IMR-90 (cell line): ENCODE data around the gene DNM3. TPM values are rescaled to one million over a fixed set of nuclear protein-coding genes. Genes with fewer than 3 reads are reported as not detected.

Experiments
- ATAC-seq: fragments of 200-7000 bp; cut with Tn5 transposase; 2 replicates; pipeline ENCODE4 v1.9.1; 2020; ENCODE audit warnings: low read depth, mild to moderate bottlenecking, moderate library complexity
- BruUV-seq: library from RNA; stranded (reverse); fragments of 400-500 nt; replicated peaks from 2 replicates; lab custom pipeline; 2021; lab: Mats Ljungman, UMichigan
- CTCF ChIA-PET: fragments of 300-600 bp; formaldehyde crosslinking; extraction: SDS; loops from one replicate; lab custom pipeline; 2021; ENCODE audit warnings: antibody characterized with exemption; lab: Yijun Ruan, JAX
- POLR2A ChIA-PET: fragments of 300-600 bp; sonication (Branson Sonifier 250); formaldehyde crosslinking; loops from one replicate; lab custom pipeline; 2022; ENCODE audit warnings: antibody characterized with exemption; ENCODE audit not compliant: unreplicated experiment; lab: Charles Lee
- DNase-seq: peaks from one replicate; pipeline ENCODE4 v3.0.0; 2013
- H2AFZ ChIP-seq: replicated peaks from 2 replicates; pipeline ENCODE3; 2013; ENCODE audit warnings: low read length, mild to moderate bottlenecking; ENCODE audit not compliant: poor library complexity
- H2AK5ac ChIP-seq: 2 replicates; pipeline ENCODE4 v1.6.1; 2013; ENCODE audit warnings: low read depth, low read length, inconsistent platforms
- H2AK9ac ChIP-seq: replicated peaks from 2 replicates; pipeline ENCODE3; 2013; ENCODE audit warnings: mild to moderate bottlenecking, low read depth, low read length, moderate library complexity; ENCODE audit not compliant: poor library complexity
- H2BK120ac ChIP-seq: 2 replicates; pipeline ENCODE4 v1.6.1; 2013; ENCODE audit warnings: low read depth, low read length, inconsistent platforms
- H2BK15ac ChIP-seq: 3 replicates; pipeline ENCODE4 v1.6.1; 2013; ENCODE audit warnings: low read depth, low read length, inconsistent platforms
- H2BK20ac ChIP-seq: 2 replicates; pipeline ENCODE4 v1.6.1; 2013; ENCODE audit warnings: low read depth, mild to moderate bottlenecking, inconsistent platforms, low read length, moderate library complexity
- H2BK5ac ChIP-seq: 2 replicates; pipeline ENCODE4 v1.6.1; 2013; ENCODE audit warnings: mild to moderate bottlenecking, low read depth, low read length, inconsistent platforms; ENCODE audit not compliant: poor library complexity, severe bottlenecking
- H3K14ac ChIP-seq: replicated peaks from 2 replicates; pipeline ENCODE4 v1.6.1; 2013; ENCODE audit warnings: low read depth, low read length, inconsistent platforms
- H3K18ac ChIP-seq: 2 replicates; pipeline ENCODE4 v1.6.1; 2013; ENCODE audit warnings: low read depth, low read length, control low read depth
- H3K23ac ChIP-seq: 2 replicates; pipeline ENCODE4 v1.6.1; 2013; ENCODE audit warnings: low read depth, low read length, inconsistent platforms
- H3K27ac ChIP-seq: 2 replicates; pipeline ENCODE4 v1.5.1; 2013; ENCODE audit warnings: mild to moderate bottlenecking, control low read depth, low read length; ENCODE audit not compliant: insufficient read depth
- H3K27me3 ChIP-seq: 2 replicates; pipeline ENCODE4 v1.6.1; 2013; ENCODE audit warnings: low read length; ENCODE audit not compliant: control insufficient read depth, insufficient read depth
- H3K36me3 ChIP-seq: 2 replicates; pipeline ENCODE4 v1.6.1; 2013; ENCODE audit warnings: low read length, mixed read lengths; ENCODE audit not compliant: control insufficient read depth, insufficient read depth
- H3K4ac ChIP-seq: 2 replicates; pipeline ENCODE4 v1.6.1; 2013; ENCODE audit warnings: low read depth, low read length, inconsistent platforms
- H3K4me1 ChIP-seq: 2 replicates; pipeline ENCODE4 v1.6.1; 2013; ENCODE audit warnings: low read length, mixed read lengths; ENCODE audit not compliant: control insufficient read depth, insufficient read depth
- H3K4me2 ChIP-seq: 2 replicates; pipeline ENCODE4 v1.6.1; 2013; ENCODE audit warnings: low read depth, mild to moderate bottlenecking, control low read depth, low read length, moderate library complexity
- H3K4me3 ChIP-seq: 2 replicates; pipeline ENCODE4 v1.5.1; 2013; ENCODE audit warnings: low read depth, mild to moderate bottlenecking, control low read depth, low read length, moderate library complexity; ENCODE audit not compliant: insufficient read depth
- H3K56ac ChIP-seq: 2 replicates; pipeline ENCODE4 v1.6.1; 2013; ENCODE audit warnings: low read length, inconsistent platforms; ENCODE audit not compliant: insufficient read depth; ENCODE audit errors: extremely low read depth
- H3K79me1 ChIP-seq, 2 experiments: 2 replicates each; pipeline ENCODE4 v1.6.1; 2013; ENCODE audit warnings: low read length in 2 of 2, inconsistent platforms in 1 of 2, low read depth in 1 of 2
- H3K9ac ChIP-seq: 2 replicates; pipeline ENCODE4 v1.6.1; 2013; ENCODE audit warnings: low read depth, low read length, control low read depth
- H3K9me1 ChIP-seq: 2 replicates; pipeline ENCODE4 v1.6.1; 2013; ENCODE audit warnings: low read length, inconsistent platforms; ENCODE audit not compliant: insufficient read depth
- H3K9me3 ChIP-seq: 2 replicates; pipeline ENCODE4 v1.6.1; 2013; ENCODE audit warnings: low read length; ENCODE audit not compliant: control insufficient read depth, insufficient read depth
- H4K20me1 ChIP-seq: 2 replicates; pipeline ENCODE4 v1.6.1; 2013; ENCODE audit warnings: low read length, inconsistent platforms; ENCODE audit not compliant: insufficient read depth
- H4K5ac ChIP-seq: 2 replicates; pipeline ENCODE4 v1.6.1; 2013; ENCODE audit warnings: mild to moderate bottlenecking, low read depth, low read length, control low read depth
- H4K8ac ChIP-seq, 2 experiments: 2 replicates each; pipeline ENCODE4 v1.6.1; 2013; ENCODE audit warnings: low read depth in 2 of 2, low read length in 2 of 2, control low read depth in 1 of 2, inconsistent platforms in 1 of 2
- H4K91ac ChIP-seq: 2 replicates; pipeline ENCODE4 v1.6.1; 2013; ENCODE audit warnings: low read depth, low read length, inconsistent platforms; ENCODE audit not compliant: insufficient read depth
- BHLHE40 ChIP-seq: fragments of 150-350 bp; IDR thresholded peaks from 2 replicates; pipeline ENCODE4 v1.6.1; 2016; ENCODE audit warnings: mild to moderate bottlenecking, low read depth, low read length
- CEBPB ChIP-seq: IDR thresholded peaks from 2 replicates; pipeline ENCODE4 v1.6.1; 2012; ENCODE audit warnings: low read depth, low read length, improper control_type of control experiment
- CHD1 ChIP-seq: IDR thresholded peaks from 2 replicates; pipeline ENCODE4 v1.6.1; 2012; ENCODE audit warnings: low read depth, low read length, improper control_type of control experiment
- ELK1 ChIP-seq: fragments of 150-350 bp; IDR thresholded peaks from 2 replicates; pipeline ENCODE4 v1.6.1; 2016; ENCODE audit warnings: low read depth, mild to moderate bottlenecking, low read length, moderate library complexity, borderline replicate concordance
- MAFK ChIP-seq: IDR thresholded peaks from 2 replicates; pipeline ENCODE4 v1.6.1; 2012; ENCODE audit warnings: low read depth, low read length, improper control_type of control experiment
- MAZ ChIP-seq: IDR thresholded peaks from 2 replicates; pipeline ENCODE4 v1.6.1; 2012; ENCODE audit warnings: low read depth, mild to moderate bottlenecking, low read length, improper control_type of control experiment, moderate library complexity, borderline replicate concordance
- MXI1 ChIP-seq: IDR thresholded peaks from 2 replicates; pipeline ENCODE4 v1.6.1; 2012; ENCODE audit warnings: low read depth, mild to moderate bottlenecking, low read length, moderate library complexity, borderline replicate concordance
- NFE2L2 ChIP-seq: fragments of 150-350 bp; IDR thresholded peaks from 2 replicates; pipeline ENCODE4 v1.6.1; 2016; ENCODE audit warnings: low read depth, mild to moderate bottlenecking, low read length
- POLR2A ChIP-seq: IDR thresholded peaks from 2 replicates; pipeline ENCODE4 v1.6.1; 2012; ENCODE audit warnings: mild to moderate bottlenecking, low read depth, low read length
- RAD21 ChIP-seq: IDR thresholded peaks from 2 replicates; pipeline ENCODE4 v1.6.1; 2012; ENCODE audit warnings: low read length, improper control_type of control experiment
- RCOR1 ChIP-seq: IDR thresholded peaks from 2 replicates; pipeline ENCODE4 v1.6.1; 2012; ENCODE audit warnings: mild to moderate bottlenecking, low read length, improper control_type of control experiment; ENCODE audit not compliant: insufficient replicate concordance
- SMC3 ChIP-seq: fragments of 150-350 bp; IDR thresholded peaks from 2 replicates; pipeline ENCODE4 v1.6.1; 2016; ENCODE audit warnings: low read depth, mild to moderate bottlenecking, antibody characterized with exemption, low read length, moderate library complexity
- WGBS, 2 experiments: methylation state at CpG; one replicate each; pipeline versions ENCODE4 v1.1.5 to v1.1.7; 2013; ENCODE audit warnings: missing lambda C conversion rate in 2 of 2; ENCODE audit not compliant: insufficient read length in 1 of 2; ENCODE audit errors: extremely low coverage in 2 of 2; 5-methylcytosine and 5-hydroxymethylcytosine counted together
- dilution Hi-C: fragments of 300-500 bp; cut with HindIII; formaldehyde crosslinking; loops from one replicate; pipeline ENCODE4 v1.14.3; 2018; ENCODE audit warnings: low sequenced_read_pairs; ENCODE audit not compliant: unreplicated experiment
- in situ Hi-C: fragments of 300-500 bp; cut with MboI; formaldehyde crosslinking; loops from 3 replicates; pipeline ENCODE4 v1.14.3; 2019; ENCODE audit warnings: low sequenced_read_pairs, inconsistent platforms, mixed read lengths
- intact Hi-C: fragments of 100-400 bp; cut with micrococcal nuclease; formaldehyde crosslinking; loops from 2 replicates; pipeline ENCODE4 v1.10.0; 2022
- polyA plus RNA-seq, 3 experiments: library from polyadenylated mRNA; depleted of rRNA; stranded (reverse); fragments of >200 nt; gene quantifications; 2 replicates each; pipeline ENCODE4 v1.2.3, GENCODE V29; 2012; ENCODE audit warnings: low replicate concordance in 1 of 3
- total RNA-seq: library from RNA; depleted of rRNA; stranded (reverse); fragments of >200 nt; gene quantifications from 2 replicates; pipeline ENCODE4 v1.2.3, GENCODE V29; 2012
- TF ChIP-seq, protein P1 (sequence below): fragments of 150-350 bp; IDR thresholded peaks from 2 replicates; pipeline ENCODE4 v1.6.1; 2017; ENCODE audit warnings: mild to moderate bottlenecking, antibody characterized with exemption, low read length, low read depth
- TF ChIP-seq, protein P2 (sequence below): conservative IDR thresholded peaks from 2 replicates; pipeline ENCODE4 v1.5.1; 2012; ENCODE audit warnings: mild to moderate bottlenecking, low read depth, low read length, improper control_type of control experiment

DNM3 gene
- total and polyA plus RNA-seq, 2 of the 4 experiments (the other 2 are of a cell fraction) = 0.36 TPM

GRCh38 chr1:172408958-172409357 lies 567.7 kb downstream of the DNM3 start:
- DNase-seq = peak; percentile 51

More at GRCh38 chr1:172408958-172409357, 567.7 kb downstream of the DNM3 start:
- no peaks in the 10 kb centered on the region for H3K36me3 ChIP-seq
- no peak overlapping the region for H2BK20ac ChIP-seq
- no peak overlapping the region for H3K4ac ChIP-seq
- no peak overlapping the region for H4K8ac ChIP-seq
- H3K4me3 ChIP-seq = no peak overlapping the region
- H3K9me1 ChIP-seq = no peaks in the 10 kb centered on the region
- H3K9ac ChIP-seq = no peak overlapping the region
- in situ Hi-C loops (loop anchor here (25.0 kb wide), 1 partner anchor 597 kb away; no protein-coding TSS in a partner anchor), intact Hi-C loops (no loop called here), dilution Hi-C loops (no loop called here)
- no peak overlapping the region for H2AK9ac ChIP-seq
- no peaks in the 10 kb centered on the region for H3K4me1 ChIP-seq
- H2AK5ac ChIP-seq = no peak overlapping the region
- no peak overlapping the region for H3K4me2 ChIP-seq
- no peak overlapping the region for H3K14ac ChIP-seq
- no peak overlapping the region for H3K23ac ChIP-seq
- H3K9me3 ChIP-seq = no peaks in the 10 kb centered on the region
- no CpG with 5 or more reads among the region's 1 CpG for whole genome bisulfite sequencing, 2 experiments
- H3K79me1 ChIP-seq = no peaks in the 10 kb centered on the region
- no peak overlapping the region for H2BK120ac ChIP-seq
- no peak overlapping the region for H3K56ac ChIP-seq
- ATAC-seq = 0 out of 2 replicates have a peak, but pooled peaks have one; percentile 32
- H2BK5ac ChIP-seq = no peak overlapping the region
- TF ChIP-seq RCOR1 (no peak), POLR2A (no peak), MAZ (no peak), NFE2L2 (no peak), BHLHE40 (no peak), CEBPB (no peak), MXI1 (no peak), CHD1 (no peak), MAFK (no peak), RAD21 (no peak), ELK1 (no peak), SMC3 (no peak)
- TF ChIP-seq, protein P1, sequence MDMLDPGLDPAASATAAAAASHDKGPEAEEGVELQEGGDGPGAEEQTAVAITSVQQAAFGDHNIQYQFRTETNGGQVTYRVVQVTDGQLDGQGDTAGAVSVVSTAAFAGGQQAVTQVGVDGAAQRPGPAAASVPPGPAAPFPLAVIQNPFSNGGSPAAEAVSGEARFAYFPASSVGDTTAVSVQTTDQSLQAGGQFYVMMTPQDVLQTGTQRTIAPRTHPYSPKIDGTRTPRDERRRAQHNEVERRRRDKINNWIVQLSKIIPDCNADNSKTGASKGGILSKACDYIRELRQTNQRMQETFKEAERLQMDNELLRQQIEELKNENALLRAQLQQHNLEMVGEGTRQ = no peak
- TF ChIP-seq, protein P2, sequence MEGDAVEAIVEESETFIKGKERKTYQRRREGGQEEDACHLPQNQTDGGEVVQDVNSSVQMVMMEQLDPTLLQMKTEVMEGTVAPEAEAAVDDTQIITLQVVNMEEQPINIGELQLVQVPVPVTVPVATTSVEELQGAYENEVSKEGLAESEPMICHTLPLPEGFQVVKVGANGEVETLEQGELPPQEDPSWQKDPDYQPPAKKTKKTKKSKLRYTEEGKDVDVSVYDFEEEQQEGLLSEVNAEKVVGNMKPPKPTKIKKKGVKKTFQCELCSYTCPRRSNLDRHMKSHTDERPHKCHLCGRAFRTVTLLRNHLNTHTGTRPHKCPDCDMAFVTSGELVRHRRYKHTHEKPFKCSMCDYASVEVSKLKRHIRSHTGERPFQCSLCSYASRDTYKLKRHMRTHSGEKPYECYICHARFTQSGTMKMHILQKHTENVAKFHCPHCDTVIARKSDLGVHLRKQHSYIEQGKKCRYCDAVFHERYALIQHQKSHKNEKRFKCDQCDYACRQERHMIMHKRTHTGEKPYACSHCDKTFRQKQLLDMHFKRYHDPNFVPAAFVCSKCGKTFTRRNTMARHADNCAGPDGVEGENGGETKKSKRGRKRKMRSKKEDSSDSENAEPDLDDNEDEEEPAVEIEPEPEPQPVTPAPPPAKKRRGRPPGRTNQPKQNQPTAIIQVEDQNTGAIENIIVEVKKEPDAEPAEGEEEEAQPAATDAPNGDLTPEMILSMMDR = no peak
- no peak overlapping the region for H2AFZ ChIP-seq
- H4K5ac ChIP-seq = no peak overlapping the region
- no peaks in the 10 kb centered on the region for H4K20me1 ChIP-seq
- H3K27me3 ChIP-seq = no peaks in the 10 kb centered on the region
- H3K27ac ChIP-seq = no peak overlapping the region
- no peak overlapping the region for H4K91ac ChIP-seq
- no peak overlapping the region for H2BK15ac ChIP-seq
- ChIA-PET POLR2A (no interaction called here), CTCF (no interaction called here)
- BruUV-seq = no TSS peak
- no peak overlapping the region for H3K18ac ChIP-seq
